Stimulated activated CD8-positive, alpha-beta memory T cell treated with anti-CD3 and anti-CD28 coated beads, Interleukin-7, amount 100 ng/mL, for 24 hours (primary cell): Measurements from ENCODE around the gene PTPRK.

Experiments
- DNase-seq: peaks from one replicate; pipeline ENCODE4 v3.0.0-alpha.2; 2020; ENCODE audit warnings: low read depth

Gene PTPRK

DNA sequence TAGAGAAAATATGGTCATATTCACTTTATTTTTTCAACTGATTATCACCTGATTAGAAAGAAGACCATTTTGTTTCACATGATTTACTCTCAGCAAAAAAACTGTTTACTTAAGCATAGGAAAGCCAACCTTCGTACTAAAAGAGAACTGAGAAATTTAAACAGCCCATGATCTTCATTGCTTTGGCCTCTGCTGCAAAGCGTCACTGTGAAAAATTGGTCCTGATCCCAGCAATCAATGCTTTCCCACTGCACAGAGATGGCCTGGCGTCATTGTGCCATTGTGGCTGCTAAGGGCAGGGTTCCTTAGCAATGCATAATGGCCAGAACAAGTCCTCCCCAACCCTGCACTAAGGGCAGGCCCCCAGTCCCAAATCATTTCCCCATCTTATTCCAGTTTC is 599.6 kb downstream of the PTPRK start:
- DNase-seq = no peak
